GM12865 (cell line): Measurements from ENCODE around the gene UNCX.

Source experiments
- DNase-seq: peaks from one replicate; pipeline ENCODE4 v3.0.0; 2010; ENCODE audit warnings: low read depth
- H3K4me3 ChIP-seq: 2 replicates; pipeline ENCODE4 v1.5.1; 2011; ENCODE audit warnings: mild to moderate bottlenecking, low read depth, low read length, control low read depth
- CTCF ChIP-seq: IDR thresholded peaks from 2 replicates; pipeline ENCODE4 v1.5.1; 2011; ENCODE audit warnings: low read length, control low read depth, low read depth, inconsistent platforms; ENCODE audit not compliant: insufficient read depth; ENCODE audit errors: missing control alignments

UNCX gene

GRCh38 chr7:1230411-1231213 lies 2.1 kb upstream of the UNCX start:
- DNase-seq, result no peak
- TF ChIP-seq CTCF, result no peak
- H3K4me3 ChIP-seq, result no peak overlapping the region

GRCh38 chr7:1231214-1232102 lies 1.2 kb upstream of the UNCX start:
- DNase-seq, result no peak
- TF ChIP-seq CTCF, result no peak
- no peak overlapping the region for H3K4me3 ChIP-seq

GRCh38 chr7:1232103-1232466 lies 587 bp upstream of the UNCX start:
- TF ChIP-seq CTCF, result no peak
- DNase-seq, result no peak
- no peak overlapping the region for H3K4me3 ChIP-seq

DNA sequence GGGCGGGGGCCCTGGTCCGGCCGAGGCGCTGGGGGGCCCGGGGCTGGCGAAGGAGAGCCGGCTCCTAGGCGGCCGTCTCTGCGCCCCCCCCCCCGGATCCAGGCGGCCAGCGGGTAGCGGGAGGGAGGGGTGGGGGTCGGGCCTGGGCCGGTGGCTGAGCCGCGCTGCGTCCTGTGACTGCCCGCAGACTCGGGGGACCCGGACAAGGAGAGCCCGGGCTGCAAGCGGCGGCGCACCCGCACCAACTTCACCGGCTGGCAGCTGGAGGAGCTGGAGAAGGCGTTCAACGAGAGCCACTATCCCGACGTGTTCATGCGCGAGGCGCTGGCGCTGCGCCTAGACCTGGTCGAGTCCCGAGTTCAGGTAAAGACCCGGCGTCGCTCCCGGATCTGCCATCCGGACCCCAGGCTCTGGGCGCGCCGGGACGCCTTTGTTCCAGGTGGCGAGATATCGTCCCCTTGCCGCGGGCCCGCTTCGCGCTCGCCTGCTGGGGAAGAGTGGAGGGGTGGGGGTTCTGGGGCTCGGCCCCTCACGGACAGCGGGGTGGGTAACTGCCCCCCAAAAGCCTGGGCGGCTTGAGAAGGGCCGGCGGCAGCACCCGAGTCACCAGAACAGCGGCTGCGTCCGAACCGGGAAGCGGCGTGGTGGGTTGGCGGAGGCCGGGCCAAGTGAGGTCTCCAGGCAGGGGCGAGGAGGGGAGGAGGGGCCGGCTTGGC lies 819 bp downstream of the UNCX start:
- no peak for TF ChIP-seq CTCF
- no peak for DNase-seq
- H3K4me3 ChIP-seq, result no peak overlapping the region

- TF ChIP-seq CTCF, result no peak
- H3K4me3 ChIP-seq, result no peak overlapping the region
- no peak for DNase-seq
These were observed 1.6 kb downstream of the UNCX start for GRCh38 chr7:1234049-1234880.

DNA sequence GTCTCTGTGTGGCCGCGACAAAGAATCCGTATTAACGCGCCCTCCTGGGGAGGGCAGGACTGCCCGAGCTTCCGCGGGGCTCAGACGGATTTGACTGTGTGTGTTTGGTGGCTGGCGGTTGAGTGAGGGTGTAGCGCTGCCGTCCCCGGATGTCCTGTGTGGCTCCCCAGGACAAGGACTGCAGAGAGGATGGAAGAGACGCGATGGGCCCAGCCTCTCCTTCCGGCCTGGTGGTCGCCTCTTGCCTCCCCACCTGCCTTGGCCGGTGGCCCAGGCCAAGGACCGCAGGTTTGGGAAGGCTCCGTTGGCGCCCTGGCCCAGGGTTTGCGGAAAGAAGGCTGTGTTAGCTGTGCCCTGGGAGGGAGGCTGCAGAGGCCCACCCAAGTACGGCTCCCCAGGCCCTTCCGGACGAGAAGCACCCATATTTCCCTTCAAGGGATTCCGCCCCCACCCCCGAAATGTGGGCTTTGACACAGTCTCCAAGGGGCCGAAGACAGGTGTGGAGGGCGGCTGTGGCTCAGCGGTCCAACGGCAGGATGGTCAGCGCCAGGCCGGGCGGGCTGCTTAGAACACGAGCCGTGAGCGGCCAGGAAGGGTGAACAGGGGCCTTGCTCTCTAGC lies 2.3 kb downstream of the UNCX start:
- TF ChIP-seq CTCF, result no peak
- H3K4me3 ChIP-seq, result no peak overlapping the region
- DNase-seq, result no peak
